Upper lobe of left lung (tissue), 4 donors: ENCODE measurements around the gene APBA3.

Experiments
- POLR2A ChIP-seq, 4 donors: fragments of 450-650 bp; IDR thresholded peaks; one replicate each; pipeline ENCODE4 v1.5.1; 2016 to 2017; ENCODE audit warnings: antibody characterized with exemption in 4 of 4, mild to moderate bottlenecking in 2 of 4
- TF ChIP-seq, protein P1 (sequence below), 6 experiments: fragments of 450-650 bp in 4 of 6; fragments of 200-600 bp in 2 of 6; sonication (generic) in 2 of 6; IDR thresholded peaks; one replicate each; pipeline ENCODE4 v1.5.1; 2016 to 2019; ENCODE audit warnings: antibody characterized with exemption in 6 of 6

- TF ChIP-seq, protein P1, sequence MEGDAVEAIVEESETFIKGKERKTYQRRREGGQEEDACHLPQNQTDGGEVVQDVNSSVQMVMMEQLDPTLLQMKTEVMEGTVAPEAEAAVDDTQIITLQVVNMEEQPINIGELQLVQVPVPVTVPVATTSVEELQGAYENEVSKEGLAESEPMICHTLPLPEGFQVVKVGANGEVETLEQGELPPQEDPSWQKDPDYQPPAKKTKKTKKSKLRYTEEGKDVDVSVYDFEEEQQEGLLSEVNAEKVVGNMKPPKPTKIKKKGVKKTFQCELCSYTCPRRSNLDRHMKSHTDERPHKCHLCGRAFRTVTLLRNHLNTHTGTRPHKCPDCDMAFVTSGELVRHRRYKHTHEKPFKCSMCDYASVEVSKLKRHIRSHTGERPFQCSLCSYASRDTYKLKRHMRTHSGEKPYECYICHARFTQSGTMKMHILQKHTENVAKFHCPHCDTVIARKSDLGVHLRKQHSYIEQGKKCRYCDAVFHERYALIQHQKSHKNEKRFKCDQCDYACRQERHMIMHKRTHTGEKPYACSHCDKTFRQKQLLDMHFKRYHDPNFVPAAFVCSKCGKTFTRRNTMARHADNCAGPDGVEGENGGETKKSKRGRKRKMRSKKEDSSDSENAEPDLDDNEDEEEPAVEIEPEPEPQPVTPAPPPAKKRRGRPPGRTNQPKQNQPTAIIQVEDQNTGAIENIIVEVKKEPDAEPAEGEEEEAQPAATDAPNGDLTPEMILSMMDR (IDR thresholded peaks at IDR 0.05) = no peak
- TF ChIP-seq POLR2A (IDR thresholded peaks at IDR 0.05) = no peak
These were observed 13.9 kb upstream of the APBA3 start for GRCh38 chr19:3775374-3775711.
